ENCODE data around the gene ACRBP. TPM values are rescaled to one million over a fixed set of nuclear protein-coding genes. Genes with fewer than 3 reads are reported as not detected.

ACRBP gene
- 0.13 and 0.25 TPM in 2 replicates for total RNA-seq

DNA sequence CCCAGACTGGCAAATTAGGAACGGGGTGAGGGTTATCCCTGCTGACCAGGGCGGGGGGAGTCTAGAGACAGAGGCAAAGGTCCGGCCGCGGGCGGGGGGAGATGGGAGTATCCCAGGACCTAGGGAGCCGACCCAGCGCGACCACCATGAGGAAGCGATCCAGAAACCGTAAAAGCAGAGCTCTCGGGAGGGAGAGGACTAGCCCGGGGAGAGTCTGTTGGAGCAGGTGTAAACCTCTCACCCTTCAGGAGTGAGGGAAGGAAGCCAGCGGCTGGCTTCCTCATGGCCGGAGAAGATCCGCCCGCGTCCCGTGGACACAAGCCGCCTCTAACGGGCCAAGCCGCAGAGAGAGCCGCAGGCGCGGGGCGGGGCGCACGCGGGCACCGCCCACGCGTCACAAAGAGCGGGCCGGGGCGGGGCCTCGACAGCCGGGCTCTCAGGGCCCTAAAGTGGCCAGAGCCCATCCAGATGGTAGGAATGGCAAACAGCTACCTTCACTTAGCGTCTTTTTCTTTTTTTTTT is at the start of gene ACRBP:
Gene ACRBP, minus strand, starts transcription at position 350 of the 522 bp plus-strand sequence. Its CDS starts 66 bp downstream, at position 284.

GRCh38 chr12:6688999-6689882 is 42.0 kb upstream of the ACRBP start, which contains the start of gene ZNF384:
Gene ZNF384 (minus strand): TSS chr12:6689375. CDS start chr12:6679520, 9,855 bp downstream.

DNA sequence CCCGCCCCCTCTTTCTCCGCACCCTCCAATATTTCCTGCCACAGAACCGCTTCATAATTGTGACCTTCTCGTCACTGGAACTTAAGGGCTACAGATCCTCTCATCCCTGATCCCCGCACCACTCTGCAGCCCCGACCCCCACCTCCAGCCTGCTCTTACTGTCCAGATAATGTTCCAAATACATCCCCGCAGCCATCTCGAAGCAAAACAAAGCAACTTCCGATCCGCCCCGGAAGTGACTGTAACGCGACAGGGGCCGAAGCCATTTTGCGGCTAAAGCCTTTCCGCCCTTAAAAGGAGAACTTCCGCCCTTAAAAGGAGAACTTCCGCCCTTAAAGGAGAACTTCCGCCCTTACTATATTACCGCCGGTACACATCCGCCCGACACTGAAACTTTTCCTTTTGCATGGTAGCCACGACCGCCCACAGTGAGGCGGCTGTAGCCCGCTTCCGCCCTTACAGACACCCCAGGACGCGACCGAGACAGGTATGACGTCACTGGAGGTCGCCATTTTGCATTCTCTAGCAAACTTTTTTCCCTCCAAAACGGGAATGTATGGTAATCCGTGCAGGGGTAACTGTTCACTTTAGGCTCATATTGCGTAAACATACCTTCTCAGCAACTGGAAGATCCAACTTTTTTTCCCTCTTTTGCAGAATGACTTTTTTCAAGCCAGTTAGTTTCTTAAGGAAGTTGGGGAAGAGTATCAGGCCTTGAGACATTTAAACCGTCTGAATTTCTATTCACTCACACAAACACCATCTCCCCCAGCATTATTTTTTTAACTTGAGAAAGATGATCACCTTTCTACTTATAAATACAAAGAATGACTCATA is 15.9 kb upstream of the ACRBP start, which contains the start of gene ING4:
Gene ING4, minus strand, starts transcription at position 214 of the 837 bp plus-strand sequence. Its CDS starts 18 bp downstream, at position 196.

GRCh38 chr12:6635856-6636531 is 11.2 kb downstream of the ACRBP start, which contains the start of gene LPAR5:
Gene LPAR5 (minus strand): TSS chr12:6635959. CDS start chr12:6621248, 14,711 bp downstream.

Other genes with a start within 250 kb of the ACRBP start
- 0.12 and 0.13 TPM in 2 replicates for gene CD27, start 202.5 kb downstream of the ACRBP start, total RNA-seq
- 7.8 and 11.6 TPM in 2 replicates for gene TAPBPL, start 195.4 kb downstream of the ACRBP start, total RNA-seq
- 11.6 and 14.9 TPM in 2 replicates for gene VAMP1, start 176.8 kb downstream of the ACRBP start, total RNA-seq
- gene MRPL51, start 154.2 kb downstream of the ACRBP start, total RNA-seq, result 182 and 190 TPM in 2 replicates
- 43.6 and 59.2 TPM in 2 replicates for gene NCAPD2, start 153.3 kb downstream of the ACRBP start, total RNA-seq
- 8,383 and 9,740 TPM in 2 replicates for gene GAPDH, start 112.9 kb downstream of the ACRBP start, total RNA-seq
- gene IFFO1, start 91.4 kb downstream of the ACRBP start, total RNA-seq, result 30.0 and 44.3 TPM in 2 replicates
- 12.3 and 19.0 TPM in 2 replicates for gene NOP2, start 79.1 kb downstream of the ACRBP start, total RNA-seq
- gene CHD4, start 40.1 kb downstream of the ACRBP start, total RNA-seq, result 228 and 268 TPM in 2 replicates
- gene LPAR5, start 11.5 kb downstream of the ACRBP start, total RNA-seq, result not detected in 2 replicates
- gene ING4, start 15.7 kb upstream of the ACRBP start, total RNA-seq, result 26.0 and 41.9 TPM in 2 replicates
- gene ZNF384, start 41.9 kb upstream of the ACRBP start, total RNA-seq, result 9.2 and 10.6 TPM in 2 replicates
- 0.13 TPM in 1 of 2 replicates, not detected in the other for gene PIANP, start 53.4 kb upstream of the ACRBP start, total RNA-seq
- 143 and 164 TPM in 2 replicates for gene COPS7A, start 76.6 kb upstream of the ACRBP start, total RNA-seq
- 119 TPM in 2 replicates for gene MLF2, start 105.7 kb upstream of the ACRBP start, total RNA-seq
- gene PTMS, start 118.9 kb upstream of the ACRBP start, total RNA-seq, result 58.0 and 85.9 TPM in 2 replicates
- gene LAG3, start 125.1 kb upstream of the ACRBP start, total RNA-seq, result under 0.01 and 0.12 TPM in 2 replicates
- 3.1 and 7.5 TPM in 2 replicates for gene CD4, start 142.1 kb upstream of the ACRBP start, total RNA-seq
- 5.7 and 7.9 TPM in 2 replicates for gene GPR162, start 174.4 kb upstream of the ACRBP start, total RNA-seq
- gene P3H3, start 181.0 kb upstream of the ACRBP start, total RNA-seq, result 90.6 and 104 TPM in 2 replicates
- 1.6 and 1.8 TPM in 2 replicates for gene GNB3, start 193.5 kb upstream of the ACRBP start, total RNA-seq
- 9.5 and 19.2 TPM in 2 replicates for gene CDCA3, start 203.9 kb upstream of the ACRBP start, total RNA-seq
- 98.9 and 128 TPM in 2 replicates for gene USP5, start 204.7 kb upstream of the ACRBP start, total RNA-seq
- 769 and 1,187 TPM in 2 replicates for gene TPI1, start 220.1 kb upstream of the ACRBP start, total RNA-seq
- 9.6 and 10.5 TPM in 2 replicates for gene SPSB2, start 225.9 kb upstream of the ACRBP start, total RNA-seq